ENCODE measurements around the gene ATP2C2.
"Not testable (repeated sequence)": the region's sequence is repeated elsewhere in the genome, so short reads cannot be mapped to it uniquely, and the experiment has no call there.

The ATP2C2 gene

GRCh38 chr16:84449156-84450140 lies 81.1 kb downstream of the ATP2C2 start:
- Mint-ChIP-seq H3K27me3 (ENCODE audit: low read depth) (peaks cover 38% of the 10 kb centered on the region), H3K36me3 (ENCODE audit: low read depth) (no peaks in the 10 kb centered on the region), H3K9me3 (peaks cover 3% of the 10 kb centered on the region), H3K4me1 (peaks cover 9% of the 10 kb centered on the region), H3K4me3 (no peak overlapping the region), H3K27ac (no peak overlapping the region)
- no peak for TF ChIP-seq CTCF (IDR thresholded peaks at IDR 0.05; ENCODE audit: unreplicated experiment in 3 of 3)

DNA sequence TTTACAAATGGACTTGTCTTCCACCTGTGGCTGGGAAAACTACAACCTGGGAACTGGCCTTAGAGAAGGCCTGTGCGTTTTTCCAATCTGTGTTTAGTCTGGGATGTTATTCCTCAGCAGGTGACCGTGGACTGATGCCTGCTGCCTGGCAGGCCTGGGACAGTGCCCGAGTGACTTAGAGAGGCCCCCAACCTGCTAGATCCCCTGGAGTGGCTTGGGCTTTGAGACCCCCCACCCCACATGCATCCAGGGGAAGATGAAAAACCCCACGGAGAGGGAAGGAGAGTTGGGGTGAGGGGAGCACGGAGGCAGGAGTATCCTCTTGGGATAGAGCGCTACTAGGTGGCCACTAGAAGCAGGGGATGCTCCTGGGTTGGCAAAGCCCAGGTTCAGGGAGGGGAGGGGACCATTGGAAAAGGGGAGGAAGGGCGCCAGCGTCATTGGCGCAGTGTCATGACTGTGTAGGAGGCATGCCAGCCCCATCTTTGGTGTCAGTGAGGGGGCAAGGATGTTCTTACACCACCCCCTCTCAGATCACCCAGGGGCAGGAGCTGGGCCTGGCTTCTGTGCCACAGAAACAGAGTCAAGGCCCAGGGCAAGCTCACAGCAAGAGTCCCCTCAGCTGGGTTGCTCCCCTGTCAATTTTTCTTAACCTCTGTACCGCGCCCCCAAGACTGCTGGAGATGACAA lies 82.0 kb downstream of the ATP2C2 start:
- H3K27me3 Mint-ChIP-seq (ENCODE audit: low read depth): peaks cover 37% of the 10 kb centered on the region
- no peak for TF ChIP-seq CTCF (IDR thresholded peaks at IDR 0.05; ENCODE audit: unreplicated experiment in 3 of 3)
- H3K36me3 Mint-ChIP-seq (ENCODE audit: low read depth): no peaks in the 10 kb centered on the region
- H3K9me3 Mint-ChIP-seq: peaks cover 3% of the 10 kb centered on the region
- no peak overlapping the region for H3K4me3 Mint-ChIP-seq
- H3K4me1 Mint-ChIP-seq: peaks cover 9% of the 10 kb centered on the region
- H3K27ac Mint-ChIP-seq: no peak overlapping the region

GRCh38 chr16:84451010-84451676 lies 82.8 kb downstream of the ATP2C2 start:
- not testable (repeated sequence) for H3K36me3 Mint-ChIP-seq (ENCODE audit: low read depth); H3K4me3 Mint-ChIP-seq
- peaks cover 29% of the 10 kb centered on the region for H3K27me3 Mint-ChIP-seq (ENCODE audit: low read depth)

DNA sequence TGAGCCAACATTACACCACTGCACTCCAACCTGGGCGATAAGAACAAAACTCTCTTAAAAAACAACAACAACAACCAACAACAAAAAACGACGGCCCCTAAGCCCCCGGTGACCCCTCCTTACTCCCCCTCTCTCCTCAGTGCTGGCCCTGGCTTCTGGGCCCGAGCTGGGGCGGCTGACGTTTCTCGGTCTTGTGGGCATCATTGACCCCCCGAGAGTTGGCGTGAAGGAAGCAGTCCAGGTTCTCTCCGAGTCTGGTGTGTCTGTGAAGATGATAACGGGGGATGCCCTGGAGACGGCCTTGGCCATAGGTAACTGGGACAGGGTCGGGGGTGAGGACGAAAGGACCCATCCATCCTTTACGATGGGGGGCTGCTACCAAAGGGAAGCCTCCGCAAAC lies 83.4 kb downstream of the ATP2C2 start:
- Mint-ChIP-seq H3K4me1 (peaks cover 9% of the 10 kb centered on the region), H3K4me3 (no peak overlapping the region), H3K9me3 (peaks cover 3% of the 10 kb centered on the region), H3K36me3 (ENCODE audit: low read depth) (no peaks in the 10 kb centered on the region), H3K27ac (no peak overlapping the region), H3K27me3 (ENCODE audit: low read depth) (peaks cover 26% of the 10 kb centered on the region)
- TF ChIP-seq CTCF (IDR thresholded peaks at IDR 0.05; ENCODE audit: unreplicated experiment in 3 of 3): no peak

More at GRCh38 chr16:84451010-84451676, 82.8 kb downstream of the ATP2C2 start:
- H3K9me3 Mint-ChIP-seq, H3K27ac Mint-ChIP-seq, H3K4me1 Mint-ChIP-seq: not testable (repeated sequence)

DNA sequence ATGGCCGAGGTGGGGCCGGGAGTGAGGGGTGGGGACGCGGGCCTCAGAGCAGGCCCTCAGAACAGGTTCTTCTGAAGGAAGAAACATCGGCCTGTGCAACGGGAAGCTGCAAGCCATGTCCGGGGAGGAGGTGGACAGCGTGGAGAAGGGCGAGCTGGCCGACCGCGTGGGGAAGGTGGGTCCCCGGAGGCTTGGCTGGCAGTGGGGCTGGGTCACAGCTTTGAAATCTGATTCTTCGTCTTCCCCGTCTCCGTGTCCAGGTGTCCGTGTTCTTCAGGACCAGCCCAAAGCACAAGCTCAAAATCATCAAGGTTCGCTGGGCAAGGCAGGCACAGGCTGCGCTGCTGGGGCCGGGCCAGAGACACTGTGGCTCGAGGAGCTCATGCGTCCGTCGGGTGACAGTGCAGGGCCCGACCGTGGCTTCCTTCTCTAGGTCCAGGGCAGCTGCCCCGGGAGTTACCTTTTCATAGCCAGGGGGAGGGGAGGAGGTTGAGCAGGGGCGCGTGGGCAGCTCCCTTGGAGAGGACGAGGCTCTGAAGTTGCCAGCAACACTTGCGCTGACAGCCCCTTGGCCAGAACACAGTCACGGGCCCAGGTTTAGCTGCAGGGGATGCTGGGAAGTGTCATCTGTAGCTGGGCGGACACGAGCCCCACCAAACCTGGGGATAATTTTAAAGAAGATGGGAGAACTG lies 84.9 kb downstream of the ATP2C2 start:
- Mint-ChIP-seq H3K27me3 (ENCODE audit: low read depth) (peaks cover 24% of the 10 kb centered on the region), H3K27ac (no peak overlapping the region), H3K9me3 (peaks cover 3% of the 10 kb centered on the region), H3K4me1 (peaks cover 8% of the 10 kb centered on the region), H3K4me3 (no peak overlapping the region), H3K36me3 (ENCODE audit: low read depth) (no peaks in the 10 kb centered on the region)
- TF ChIP-seq CTCF (IDR thresholded peaks at IDR 0.05; ENCODE audit: unreplicated experiment in 3 of 3): no peak
